ENCODE data around the gene VPS36. TPM values are rescaled to one million over a fixed set of nuclear protein-coding genes. Genes with fewer than 3 reads are reported as not detected.
"Not testable (repeated sequence)": the region's sequence is repeated elsewhere in the genome, so short reads cannot be mapped to it uniquely, and the experiment has no call there.

VPS36 gene, protein sequence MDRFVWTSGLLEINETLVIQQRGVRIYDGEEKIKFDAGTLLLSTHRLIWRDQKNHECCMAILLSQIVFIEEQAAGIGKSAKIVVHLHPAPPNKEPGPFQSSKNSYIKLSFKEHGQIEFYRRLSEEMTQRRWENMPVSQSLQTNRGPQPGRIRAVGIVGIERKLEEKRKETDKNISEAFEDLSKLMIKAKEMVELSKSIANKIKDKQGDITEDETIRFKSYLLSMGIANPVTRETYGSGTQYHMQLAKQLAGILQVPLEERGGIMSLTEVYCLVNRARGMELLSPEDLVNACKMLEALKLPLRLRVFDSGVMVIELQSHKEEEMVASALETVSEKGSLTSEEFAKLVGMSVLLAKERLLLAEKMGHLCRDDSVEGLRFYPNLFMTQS
- total RNA-seq (10 to 100 TPM; 41.7 to 95.5 TPM), polyA plus RNA-seq (ENCODE audit: insufficient read length in 2 of 2) (10 to 100 TPM; 55.3 to 58.6 TPM)
- long read RNA-seq, donor 1, full-length matches to known transcripts, result 16 of 30 reads
- long read RNA-seq, donor 1, partial matches to known transcripts, result 14 of 30 reads
- long read RNA-seq, donor 1, other reads (novel, unspliced or antisense), result 0 of 30 reads
- long read RNA-seq, donor 2, full-length matches to known transcripts, result 3 of 9 reads
- long read RNA-seq, donor 2, partial matches to known transcripts, result 6 of 9 reads
- long read RNA-seq, donor 2, other reads (novel, unspliced or antisense), result 0 of 9 reads
- long read RNA-seq, donor 3, full-length matches to known transcripts, result 4 of 23 reads
- long read RNA-seq, donor 3, partial matches to known transcripts, result 19 of 23 reads
- long read RNA-seq, donor 3, other reads (novel, unspliced or antisense), result 0 of 23 reads
- long read RNA-seq, donor 4, full-length matches to known transcripts, result 5 of 31 reads
- long read RNA-seq, donor 4, partial matches to known transcripts, result 26 of 31 reads
- long read RNA-seq, donor 4, other reads (novel, unspliced or antisense), result 0 of 31 reads

DNA sequence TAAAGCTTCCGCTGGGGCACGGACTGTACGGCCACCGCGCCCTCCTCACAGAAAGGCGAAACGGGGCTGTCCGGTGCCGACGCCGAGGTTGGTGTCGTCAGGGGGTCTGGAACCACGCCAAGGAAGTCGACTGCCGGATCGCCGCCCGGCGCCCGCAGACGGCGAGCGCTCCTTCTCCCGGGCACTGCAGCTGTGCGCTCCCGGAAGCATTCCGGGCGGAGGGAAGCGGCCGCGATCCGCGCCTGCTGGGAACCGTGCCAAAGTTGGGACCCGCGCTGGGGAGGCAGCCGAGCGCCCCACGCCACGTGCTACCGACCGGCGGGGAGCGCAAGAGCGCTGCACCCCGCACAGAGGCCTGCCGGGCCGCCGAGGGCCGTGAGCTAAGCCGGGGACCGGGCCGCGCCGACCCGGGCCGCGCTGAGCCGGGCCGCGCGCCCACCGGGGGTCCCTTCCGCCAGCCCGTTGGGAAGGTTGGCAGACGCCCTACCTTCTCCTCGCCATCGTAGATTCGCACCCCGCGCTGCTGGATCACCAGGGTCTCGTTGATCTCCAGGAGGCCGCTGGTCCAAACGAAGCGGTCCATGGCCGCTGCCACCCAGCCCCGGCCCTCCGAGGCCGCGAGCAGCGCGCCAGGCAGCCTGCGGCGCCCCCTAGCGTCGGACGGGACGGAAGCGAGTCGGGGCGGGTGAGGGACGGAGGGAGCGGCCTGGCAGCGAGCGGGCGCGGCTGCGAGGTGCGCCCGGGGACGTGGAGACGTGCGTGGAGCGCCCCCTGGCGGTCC is at the start of gene VPS36:
Gene VPS36 (minus strand): TSS at position 623 of the 781 bp plus-strand sequence. CDS start 40 bp downstream, at position 583.
- WGBS (ENCODE audit: insufficient coverage), result under 1% methylated on average over 105 of the region's 105 CpGs

DNA sequence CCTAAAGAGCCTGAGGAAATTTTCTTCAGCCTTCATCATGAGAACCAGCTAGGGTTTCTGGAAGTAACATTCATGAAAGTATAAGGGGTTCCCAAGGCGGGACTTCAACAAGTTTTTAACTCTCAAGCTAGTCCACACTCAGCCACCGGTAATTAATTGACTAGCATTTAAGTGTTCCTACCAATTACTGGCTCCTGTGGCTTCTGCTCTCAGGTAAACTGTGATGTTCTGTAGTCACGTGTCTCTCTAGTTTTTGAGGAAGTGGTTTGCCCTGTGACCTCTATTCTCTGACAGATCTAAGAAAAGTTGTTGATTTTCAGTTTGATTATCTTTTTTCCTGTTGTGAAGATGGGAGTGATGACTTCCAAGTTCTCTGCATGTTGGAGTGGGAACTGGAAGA is 47.5 kb upstream of the VPS36 start:
- WGBS (ENCODE audit: insufficient coverage), result no CpG with 5 or more reads among the region's 3 CpGs
- H3K36me3 ChIP-seq (ENCODE audit: control insufficient read depth, insufficient read depth, low read length); H3K4me1 ChIP-seq (ENCODE audit: control insufficient read depth, insufficient read depth, low read length); H3K27me3 ChIP-seq (ENCODE audit: control insufficient read depth, insufficient read depth, low read length); DNase-seq (ENCODE audit: low read depth in 4 of 6, low spot score in 6 of 6); H3K4me3 ChIP-seq (ENCODE audit: low read depth, low read length); H3K27ac ChIP-seq (ENCODE audit: low read depth, low read length); H3K9me3 ChIP-seq (ENCODE audit: control insufficient read depth, insufficient read depth, low read length): not testable (repeated sequence)

More for the DNA sequence above, at the start of gene VPS36:
- H3K27me3 ChIP-seq (ENCODE audit: control insufficient read depth, insufficient read depth, low read length), result no peaks in the 10 kb centered on the region
- DNase-seq (ENCODE audit: low read depth in 4 of 6, low spot score in 6 of 6), result peak; percentile 91 to 99 (median 96)
- H3K4me1 ChIP-seq (ENCODE audit: control insufficient read depth, insufficient read depth, low read length), result peaks cover 16% of the 10 kb centered on the region
- H3K36me3 ChIP-seq (ENCODE audit: control insufficient read depth, insufficient read depth, low read length), result peaks cover under 1% of the 10 kb centered on the region
- no peaks in the 10 kb centered on the region for H3K9me3 ChIP-seq (ENCODE audit: control insufficient read depth, insufficient read depth, low read length)
- H3K4me3 ChIP-seq (ENCODE audit: low read depth, low read length), result peak within 1 kb of the TSS; percentile 57
- H3K27ac ChIP-seq (ENCODE audit: low read depth, low read length), result peak within 1 kb of the TSS; percentile 76

DNA sequence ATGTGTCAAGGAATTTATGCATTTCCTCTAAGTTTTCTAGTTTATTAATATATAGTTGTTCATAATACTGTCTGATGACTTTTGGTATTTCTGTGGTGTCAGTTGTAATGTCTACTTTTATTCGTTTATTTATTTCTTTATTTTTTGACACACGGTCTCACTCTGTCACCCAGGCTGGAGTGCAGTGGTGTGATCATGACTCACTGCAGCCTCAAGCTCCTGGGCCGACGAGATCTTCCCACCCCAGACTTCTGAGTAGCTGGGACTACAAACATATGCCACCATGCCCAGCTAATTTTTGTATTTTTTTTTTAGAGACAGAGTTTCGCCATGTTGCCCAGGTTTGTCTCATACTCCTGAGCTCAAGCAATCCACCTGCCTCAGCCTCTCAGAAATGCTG is 43.8 kb upstream of the VPS36 start:
- DNase-seq (ENCODE audit: low read depth in 4 of 6, low spot score in 6 of 6); H3K4me3 ChIP-seq (ENCODE audit: low read depth, low read length); H3K27me3 ChIP-seq (ENCODE audit: control insufficient read depth, insufficient read depth, low read length); H3K9me3 ChIP-seq (ENCODE audit: control insufficient read depth, insufficient read depth, low read length); H3K4me1 ChIP-seq (ENCODE audit: control insufficient read depth, insufficient read depth, low read length); H3K27ac ChIP-seq (ENCODE audit: low read depth, low read length); H3K36me3 ChIP-seq (ENCODE audit: control insufficient read depth, insufficient read depth, low read length): not testable (repeated sequence)
- WGBS (ENCODE audit: insufficient coverage), result 100% methylated on average over 2 of the region's 5 CpGs

GRCh38 chr13:52491015-52491414 is 40.6 kb upstream of the VPS36 start:
- not testable (repeated sequence) for H3K9me3 ChIP-seq (ENCODE audit: control insufficient read depth, insufficient read depth, low read length); H3K27me3 ChIP-seq (ENCODE audit: control insufficient read depth, insufficient read depth, low read length); H3K4me1 ChIP-seq (ENCODE audit: control insufficient read depth, insufficient read depth, low read length); H3K4me3 ChIP-seq (ENCODE audit: low read depth, low read length); DNase-seq (ENCODE audit: low read depth in 4 of 6, low spot score in 6 of 6); H3K27ac ChIP-seq (ENCODE audit: low read depth, low read length); H3K36me3 ChIP-seq (ENCODE audit: control insufficient read depth, insufficient read depth, low read length)
- WGBS (ENCODE audit: insufficient coverage), result no CpG with 5 or more reads among the region's 5 CpGs

GRCh38 chr13:52488763-52489162 is 38.3 kb upstream of the VPS36 start:
- H3K27ac ChIP-seq (ENCODE audit: low read depth, low read length); H3K36me3 ChIP-seq (ENCODE audit: control insufficient read depth, insufficient read depth, low read length); H3K4me3 ChIP-seq (ENCODE audit: low read depth, low read length); DNase-seq (ENCODE audit: low read depth in 4 of 6, low spot score in 6 of 6); H3K4me1 ChIP-seq (ENCODE audit: control insufficient read depth, insufficient read depth, low read length); H3K27me3 ChIP-seq (ENCODE audit: control insufficient read depth, insufficient read depth, low read length); H3K9me3 ChIP-seq (ENCODE audit: control insufficient read depth, insufficient read depth, low read length): not testable (repeated sequence)
- no CpG with 5 or more reads among the region's 22 CpGs for WGBS (ENCODE audit: insufficient coverage)

GRCh38 chr13:52487078-52487477 is 36.6 kb upstream of the VPS36 start:
- no CpG with 5 or more reads among the region's 2 CpGs for WGBS (ENCODE audit: insufficient coverage)
- H3K4me3 ChIP-seq (ENCODE audit: low read depth, low read length); H3K4me1 ChIP-seq (ENCODE audit: control insufficient read depth, insufficient read depth, low read length); H3K27me3 ChIP-seq (ENCODE audit: control insufficient read depth, insufficient read depth, low read length); DNase-seq (ENCODE audit: low read depth in 4 of 6, low spot score in 6 of 6); H3K9me3 ChIP-seq (ENCODE audit: control insufficient read depth, insufficient read depth, low read length); H3K36me3 ChIP-seq (ENCODE audit: control insufficient read depth, insufficient read depth, low read length); H3K27ac ChIP-seq (ENCODE audit: low read depth, low read length): not testable (repeated sequence)

- H3K27ac ChIP-seq (ENCODE audit: low read depth, low read length); H3K4me1 ChIP-seq (ENCODE audit: control insufficient read depth, insufficient read depth, low read length); H3K4me3 ChIP-seq (ENCODE audit: low read depth, low read length); H3K9me3 ChIP-seq (ENCODE audit: control insufficient read depth, insufficient read depth, low read length); H3K27me3 ChIP-seq (ENCODE audit: control insufficient read depth, insufficient read depth, low read length); H3K36me3 ChIP-seq (ENCODE audit: control insufficient read depth, insufficient read depth, low read length); DNase-seq (ENCODE audit: low read depth in 4 of 6, low spot score in 6 of 6): not testable (repeated sequence)
- 86% methylated on average over 2 of the region's 7 CpGs for WGBS (ENCODE audit: insufficient coverage)
Measured at GRCh38 chr13:52480677-52481428, 30.4 kb upstream of the VPS36 start.

GRCh38 chr13:52468487-52468886 is 18.1 kb upstream of the VPS36 start:
- not testable (repeated sequence) for H3K4me3 ChIP-seq (ENCODE audit: low read depth, low read length); H3K36me3 ChIP-seq (ENCODE audit: control insufficient read depth, insufficient read depth, low read length); DNase-seq (ENCODE audit: low read depth in 4 of 6, low spot score in 6 of 6); H3K27me3 ChIP-seq (ENCODE audit: control insufficient read depth, insufficient read depth, low read length); H3K4me1 ChIP-seq (ENCODE audit: control insufficient read depth, insufficient read depth, low read length); H3K9me3 ChIP-seq (ENCODE audit: control insufficient read depth, insufficient read depth, low read length); H3K27ac ChIP-seq (ENCODE audit: low read depth, low read length)
- no CpG with 5 or more reads among the region's 2 CpGs for WGBS (ENCODE audit: insufficient coverage)

- Histone ChIP-seq H3K4me3 (ENCODE audit: low read depth, low read length) (no peak overlapping the region), H3K9me3 (ENCODE audit: control insufficient read depth, insufficient read depth, low read length) (no peaks in the 10 kb centered on the region), H3K36me3 (ENCODE audit: control insufficient read depth, insufficient read depth, low read length) (peaks cover 14% of the 10 kb centered on the region), H3K4me1 (ENCODE audit: control insufficient read depth, insufficient read depth, low read length) (no peaks in the 10 kb centered on the region), H3K27me3 (ENCODE audit: control insufficient read depth, insufficient read depth, low read length) (no peaks in the 10 kb centered on the region), H3K27ac (ENCODE audit: low read depth, low read length) (no peak overlapping the region)
- WGBS (ENCODE audit: insufficient coverage), result 75% methylated on average over 2 of the region's 4 CpGs
- no peak for DNase-seq (ENCODE audit: low read depth in 4 of 6, low spot score in 6 of 6)
Measured at GRCh38 chr13:52463526-52463925, 13.1 kb upstream of the VPS36 start.

Measured in spinal cord (tissue), 10 donors.